ENCODE data around the gene F8A1. TPM values are rescaled to one million over a fixed set of nuclear protein-coding genes. Genes with fewer than 3 reads are reported as not detected.
"Not testable (repeated sequence)": the region's sequence is repeated elsewhere in the genome, so short reads cannot be mapped to it uniquely, and the experiment has no call there.

The F8A1 gene
- total RNA-seq: 10 to 100 TPM; 12.4 to 32.5 TPM

DNA sequence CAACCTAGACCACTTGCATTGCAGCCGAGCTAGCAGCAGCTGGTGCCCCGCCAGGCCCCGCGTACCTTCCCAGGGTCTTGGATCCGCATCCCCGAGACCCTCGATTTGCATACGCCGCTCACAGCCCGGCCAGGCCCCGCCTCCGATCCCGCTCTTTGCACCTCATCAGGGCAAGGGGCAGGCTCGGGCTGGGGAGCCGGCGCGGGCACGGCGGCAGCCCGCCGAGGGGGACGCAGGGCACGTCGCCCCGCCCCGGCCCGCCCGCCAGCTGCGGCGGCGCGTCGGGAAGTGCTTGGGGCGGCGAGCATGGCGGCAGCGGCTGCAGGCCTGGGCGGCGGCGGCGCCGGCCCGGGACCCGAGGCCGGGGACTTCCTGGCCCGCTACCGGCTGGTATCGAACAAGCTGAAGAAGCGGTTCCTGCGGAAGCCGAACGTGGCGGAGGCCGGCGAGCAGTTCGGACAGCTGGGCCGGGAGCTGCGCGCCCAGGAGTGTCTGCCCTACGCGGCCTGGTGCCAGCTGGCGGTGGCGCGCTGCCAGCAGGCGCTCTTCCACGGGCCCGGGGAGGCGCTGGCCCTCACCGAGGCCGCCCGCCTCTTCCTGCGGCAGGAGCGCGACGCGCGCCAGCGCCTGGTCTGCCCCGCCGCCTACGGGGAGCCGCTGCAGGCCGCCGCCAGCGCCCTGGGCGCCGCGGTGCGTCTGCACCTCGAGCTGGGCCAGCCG is at the start of gene F8A1:
Gene F8A1 (plus strand): TSS at position 287 of the 720 bp plus-strand sequence. CDS start 20 bp downstream, at position 307.
- peak; percentile 85 to 89 for ATAC-seq
- not testable (repeated sequence) for H3K4me1 Mint-ChIP-seq (ENCODE audit: low read depth in 2 of 2); DNase-seq (ENCODE audit: low spot score); H3K9me3 Mint-ChIP-seq; H3K27me3 Mint-ChIP-seq; H3K4me3 Mint-ChIP-seq; H3K36me3 Mint-ChIP-seq; H3K27ac Mint-ChIP-seq

GRCh38 chrX:154840856-154841255 is 45.3 kb upstream of the F8A1 start:
- peak in 1 of 2 donors; percentile 72 for ATAC-seq

DNA sequence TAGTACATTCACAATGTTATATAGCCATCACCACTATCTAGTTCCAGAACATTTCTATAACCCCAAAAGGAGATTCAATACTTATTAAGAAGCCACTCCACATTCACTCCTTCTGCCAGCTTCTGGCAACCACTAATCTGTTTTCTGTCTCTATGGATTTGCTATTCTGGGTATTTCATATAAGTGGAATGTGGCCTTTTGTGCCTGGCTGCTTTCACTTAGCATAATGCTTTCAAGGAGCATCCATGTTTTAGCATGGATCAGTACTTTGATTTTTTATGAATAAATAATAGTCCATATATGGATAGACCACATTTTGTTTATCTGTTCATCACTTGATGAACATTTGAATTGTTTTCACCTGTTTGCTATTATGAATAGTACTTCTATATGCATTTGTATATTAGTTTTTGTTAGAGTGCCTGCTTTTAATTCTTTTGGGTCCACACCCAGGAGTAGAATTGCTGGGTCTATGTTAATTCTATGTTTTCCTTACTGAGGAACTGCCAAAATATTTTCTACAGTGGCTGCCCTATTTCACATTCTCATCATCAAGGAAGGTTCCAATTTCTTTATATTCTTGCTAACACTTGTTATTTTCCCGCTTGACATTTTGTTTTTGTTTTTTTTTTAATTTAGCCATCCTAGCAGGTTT is 35.1 kb upstream of the F8A1 start:
- Mint-ChIP-seq H3K27me3 (peaks cover 0 to 6% of the 10 kb centered on the region in 2 donors), H3K4me3 (no peak overlapping the region), H3K4me1 (ENCODE audit: low read depth in 2 of 2) (no peaks in the 10 kb centered on the region), H3K27ac (no peak overlapping the region), H3K36me3 (no peaks in the 10 kb centered on the region), H3K9me3 (peaks cover 2% of the 10 kb centered on the region)
- DNase-seq (ENCODE audit: low spot score) (no peak), ATAC-seq (no peak)

More at GRCh38 chrX:154840856-154841255, 45.3 kb upstream of the F8A1 start:
- Mint-ChIP-seq H3K36me3 (no peaks in the 10 kb centered on the region), H3K9me3 (no peaks in the 10 kb centered on the region), H3K4me1 (ENCODE audit: low read depth in 2 of 2) (no peaks in the 10 kb centered on the region), H3K27ac (no peak overlapping the region), H3K27me3 (peaks cover 0 to 9% of the 10 kb centered on the region in 2 donors), H3K4me3 (no peak overlapping the region)
- no peak for DNase-seq (ENCODE audit: low spot score)

GRCh38 chrX:154855256-154855655 is 30.9 kb upstream of the F8A1 start:
- no peak for DNase-seq (ENCODE audit: low spot score)
- ATAC-seq: no peak
- H3K27ac Mint-ChIP-seq: no peak overlapping the region
- no peak overlapping the region for H3K4me3 Mint-ChIP-seq
- H3K36me3 Mint-ChIP-seq: no peaks in the 10 kb centered on the region
- H3K9me3 Mint-ChIP-seq: peaks cover 2% of the 10 kb centered on the region
- no peaks in the 10 kb centered on the region for H3K4me1 Mint-ChIP-seq (ENCODE audit: low read depth in 2 of 2)
- peaks cover 0 to 4% of the 10 kb centered on the region in 2 donors for H3K27me3 Mint-ChIP-seq

- DNase-seq (ENCODE audit: low spot score); ATAC-seq; H3K4me1 Mint-ChIP-seq (ENCODE audit: low read depth in 2 of 2); H3K9me3 Mint-ChIP-seq; H3K4me3 Mint-ChIP-seq; H3K27ac Mint-ChIP-seq: not testable (repeated sequence)
- Mint-ChIP-seq H3K27me3 (peaks cover 8 to 16% of the 10 kb centered on the region in 2 donors), H3K36me3 (peaks cover 22% of the 10 kb centered on the region)
Observed at GRCh38 chrX:154868522-154868921, 17.6 kb upstream of the F8A1 start.

DNA sequence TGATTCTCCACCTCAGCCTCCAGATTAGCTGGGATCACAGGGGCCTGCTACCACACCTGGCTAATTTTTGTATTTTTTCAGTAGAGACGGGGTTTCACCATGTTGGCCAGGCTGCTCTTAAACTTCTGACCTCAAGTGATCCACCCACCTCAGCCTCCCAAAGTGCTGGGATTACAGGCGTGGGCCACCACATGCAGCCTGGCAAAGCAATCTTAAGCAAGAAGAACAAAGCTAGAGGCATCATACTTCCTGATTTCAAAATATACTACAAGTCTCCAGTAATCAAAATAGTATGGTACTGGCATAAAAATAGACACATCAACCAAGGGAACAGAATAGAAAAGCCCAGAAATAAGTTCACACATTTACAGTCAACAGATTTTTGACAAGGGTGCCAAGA is 12.8 kb upstream of the F8A1 start:
- DNase-seq (ENCODE audit: low spot score) (no peak), ATAC-seq (no peak)
- H3K4me3 Mint-ChIP-seq: no peak overlapping the region
- H3K27ac Mint-ChIP-seq: no peak overlapping the region
- no peaks in the 10 kb centered on the region for H3K4me1 Mint-ChIP-seq (ENCODE audit: low read depth in 2 of 2)
- peaks cover 16% of the 10 kb centered on the region for H3K36me3 Mint-ChIP-seq
- H3K9me3 Mint-ChIP-seq: peaks cover 2% of the 10 kb centered on the region
- H3K27me3 Mint-ChIP-seq: peaks cover 6 to 7% of the 10 kb centered on the region in 2 donors

DNA sequence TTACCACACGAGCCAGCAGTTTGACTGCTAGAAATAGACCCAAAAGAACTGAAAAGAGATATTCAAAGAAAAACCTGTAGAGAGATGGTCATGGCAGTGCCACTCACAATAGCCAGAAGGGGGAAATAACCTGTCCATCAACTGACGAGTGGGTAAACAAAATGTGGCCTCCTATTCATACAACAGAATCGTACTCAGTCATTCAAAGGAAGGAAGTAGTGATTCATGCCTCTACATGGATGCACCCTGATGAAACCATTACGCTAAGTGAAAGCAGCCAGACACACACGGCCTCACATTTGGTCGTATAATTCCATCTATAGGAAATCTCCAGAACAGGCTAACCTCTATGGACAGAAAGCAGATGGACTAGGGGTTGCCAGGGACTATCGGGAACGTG is 2.1 kb upstream of the F8A1 start:
- not testable (repeated sequence) for H3K4me1 Mint-ChIP-seq (ENCODE audit: low read depth in 2 of 2)

DNA sequence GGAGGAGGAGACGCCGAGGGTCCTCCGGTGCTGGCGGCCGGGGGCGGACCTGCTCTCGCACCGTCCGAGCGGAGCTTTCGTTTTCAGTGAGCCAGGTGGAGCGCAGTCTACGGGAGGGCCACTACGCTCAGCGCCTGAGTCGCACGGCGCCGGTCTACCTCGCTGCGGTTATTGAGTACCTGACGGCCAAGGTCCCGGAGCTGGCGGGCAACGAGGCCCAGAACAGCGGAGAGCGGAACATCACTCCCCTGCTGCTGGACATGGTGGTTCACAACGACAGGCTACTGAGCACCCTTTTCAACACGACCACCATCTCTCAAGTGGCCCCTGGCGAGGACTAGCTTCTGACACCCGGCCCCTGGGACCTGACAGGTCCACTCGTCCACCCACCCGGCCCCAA is 1.1 kb upstream of the F8A1 start:
- not testable (repeated sequence) for H3K4me1 Mint-ChIP-seq (ENCODE audit: low read depth in 2 of 2); H3K36me3 Mint-ChIP-seq; H3K9me3 Mint-ChIP-seq; ATAC-seq; H3K27me3 Mint-ChIP-seq; H3K27ac Mint-ChIP-seq; DNase-seq (ENCODE audit: low spot score); H3K4me3 Mint-ChIP-seq

More for the DNA sequence above, 2.1 kb upstream of the F8A1 start:
- H3K4me3 Mint-ChIP-seq; H3K36me3 Mint-ChIP-seq; H3K27ac Mint-ChIP-seq; H3K9me3 Mint-ChIP-seq; DNase-seq (ENCODE audit: low spot score); H3K27me3 Mint-ChIP-seq: not testable (repeated sequence)
- peak in 1 of 2 donors; percentile 56 for ATAC-seq

GRCh38 chrX:154885549-154885948 is 606 bp upstream of the F8A1 start:
- peak; percentile 34 to 40 for ATAC-seq
- not testable (repeated sequence) for DNase-seq (ENCODE audit: low spot score); H3K27me3 Mint-ChIP-seq

DNA sequence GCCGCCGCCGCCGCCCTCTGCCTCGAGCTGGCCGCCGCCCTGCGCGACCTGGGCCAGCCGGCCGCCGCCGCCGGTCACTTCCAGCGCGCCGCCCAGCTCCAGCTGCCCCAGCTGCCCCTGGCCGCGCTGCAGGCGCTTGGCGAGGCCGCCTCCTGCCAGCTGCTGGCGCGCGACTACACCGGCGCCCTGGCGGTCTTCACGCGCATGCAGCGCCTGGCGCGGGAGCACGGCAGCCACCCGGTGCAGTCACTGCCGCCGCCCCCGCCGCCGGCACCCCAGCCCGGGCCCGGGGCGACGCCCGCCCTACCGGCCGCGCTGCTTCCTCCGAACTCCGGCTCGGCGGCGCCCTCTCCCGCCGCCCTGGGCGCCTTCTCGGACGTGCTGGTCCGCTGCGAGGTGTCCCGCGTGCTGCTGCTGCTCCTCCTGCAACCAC is 650 bp downstream of the F8A1 start:
- peak; percentile 52 to 68 for ATAC-seq
- not testable (repeated sequence) for H3K27me3 Mint-ChIP-seq; H3K36me3 Mint-ChIP-seq; H3K4me1 Mint-ChIP-seq (ENCODE audit: low read depth in 2 of 2); H3K9me3 Mint-ChIP-seq; H3K4me3 Mint-ChIP-seq; H3K27ac Mint-ChIP-seq; DNase-seq (ENCODE audit: low spot score)

More at GRCh38 chrX:154885549-154885948, 606 bp upstream of the F8A1 start:
- not testable (repeated sequence) for H3K4me1 Mint-ChIP-seq (ENCODE audit: low read depth in 2 of 2); H3K4me3 Mint-ChIP-seq; H3K27ac Mint-ChIP-seq; H3K36me3 Mint-ChIP-seq; H3K9me3 Mint-ChIP-seq

- H3K36me3 Mint-ChIP-seq: no peaks in the 10 kb centered on the region
- H3K4me1 Mint-ChIP-seq (ENCODE audit: low read depth in 2 of 2): no peaks in the 10 kb centered on the region
- no peak overlapping the region for H3K4me3 Mint-ChIP-seq
- H3K27me3 Mint-ChIP-seq: peaks cover 0 to 9% of the 10 kb centered on the region in 2 donors
- DNase-seq (ENCODE audit: low spot score): no peak
- no peak overlapping the region for H3K27ac Mint-ChIP-seq
- ATAC-seq: no peak
- no peaks in the 10 kb centered on the region for H3K9me3 Mint-ChIP-seq
Observed at GRCh38 chrX:154890990-154891639, 5.0 kb downstream of the F8A1 start.

DNA sequence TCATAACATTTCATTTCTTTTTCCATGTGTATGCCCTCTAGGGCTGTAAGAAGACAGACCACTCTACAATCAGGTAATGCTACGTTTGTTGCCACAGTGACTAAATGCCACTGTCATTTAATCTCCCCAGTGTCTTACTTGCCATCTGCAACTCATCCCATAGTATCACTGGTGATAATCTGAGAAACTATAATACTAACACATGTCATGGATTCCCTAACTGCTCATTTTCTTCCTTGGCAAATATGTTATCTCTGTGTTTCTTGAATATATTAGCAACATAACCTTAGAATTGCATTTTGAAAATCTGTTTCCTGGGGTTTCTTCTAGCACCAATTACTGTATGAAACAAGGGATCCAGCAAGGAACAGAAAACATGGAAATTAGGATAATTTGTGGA is 6.1 kb downstream of the F8A1 start:
- Mint-ChIP-seq H3K4me1 (ENCODE audit: low read depth in 2 of 2) (peaks cover 4 to 6% of the 10 kb centered on the region in 2 donors), H3K9me3 (no peaks in the 10 kb centered on the region), H3K27ac (no peak overlapping the region)

DNA sequence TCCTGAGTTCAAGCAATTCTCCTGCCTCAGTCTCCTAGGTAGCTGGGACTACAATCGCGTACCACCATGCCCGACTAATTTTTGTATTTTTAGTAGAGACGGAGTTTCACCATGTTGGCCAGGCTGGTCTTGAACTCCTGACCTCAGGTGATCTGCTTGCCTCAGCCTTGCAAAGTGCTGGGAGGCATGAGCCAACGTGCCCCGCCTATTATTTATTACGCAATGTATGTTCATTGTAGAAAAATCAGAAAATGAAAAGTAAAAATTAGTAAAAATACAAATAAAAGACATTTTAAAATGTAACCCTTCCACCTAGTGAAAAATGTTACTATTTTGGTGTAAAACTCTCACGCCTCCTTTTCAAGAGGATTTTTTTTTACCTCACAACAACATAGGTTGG is 14.2 kb downstream of the F8A1 start:
- ATAC-seq: no peak
- Mint-ChIP-seq H3K27ac (no peak overlapping the region), H3K4me1 (ENCODE audit: low read depth in 2 of 2) (peaks cover 4 to 6% of the 10 kb centered on the region in 2 donors), H3K36me3 (no peaks in the 10 kb centered on the region), H3K4me3 (no peak overlapping the region), H3K9me3 (no peaks in the 10 kb centered on the region), H3K27me3 (peaks cover 7 to 13% of the 10 kb centered on the region in 2 donors)
- no peak for DNase-seq (ENCODE audit: low spot score)

More for the DNA sequence above, 6.1 kb downstream of the F8A1 start:
- Mint-ChIP-seq H3K4me3 (no peak overlapping the region), H3K27me3 (peaks cover 0 to 9% of the 10 kb centered on the region in 2 donors), H3K36me3 (no peaks in the 10 kb centered on the region)
- DNase-seq (ENCODE audit: low spot score) (no peak), ATAC-seq (no peak)

DNA sequence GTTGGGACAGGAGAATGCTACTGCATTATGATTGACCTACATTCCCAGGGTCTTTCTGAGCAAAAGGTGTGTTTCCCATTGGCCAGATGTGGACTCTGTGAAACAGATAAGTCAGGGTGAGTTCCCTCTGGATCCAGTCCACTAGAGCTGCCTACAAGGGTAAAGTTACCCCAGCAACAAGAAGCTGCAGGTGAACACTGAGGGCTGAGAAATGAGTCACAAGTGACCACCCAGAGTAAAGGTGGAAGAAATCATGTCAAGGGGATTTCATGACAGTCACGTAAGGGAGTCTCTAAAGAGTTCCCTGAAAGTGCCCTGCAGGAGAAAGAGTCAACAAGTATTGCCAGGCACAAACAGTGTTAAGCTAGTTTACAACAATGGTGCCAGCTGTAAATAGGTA is 16.3 kb downstream of the F8A1 start:
- no peaks in the 10 kb centered on the region for H3K36me3 Mint-ChIP-seq
- H3K27ac Mint-ChIP-seq: no peak overlapping the region
- DNase-seq (ENCODE audit: low spot score): no peak
- no peak for ATAC-seq
- H3K4me1 Mint-ChIP-seq (ENCODE audit: low read depth in 2 of 2): no peaks in the 10 kb centered on the region
- H3K27me3 Mint-ChIP-seq: peaks cover 13 to 18% of the 10 kb centered on the region in 2 donors
- H3K4me3 Mint-ChIP-seq: no peak overlapping the region
- no peaks in the 10 kb centered on the region for H3K9me3 Mint-ChIP-seq

All from natural killer cell treated with Interleukin-12 subunit alpha and Interleukin-12 subunit beta and Interleukin-15 and Interleukin-18, amount 100 ng/mL, for 72 hours (primary cell).